GM23248 (cell line): ENCODE data around the gene ENOSF1.

Experiments used
- EZH2 ChIP-seq: fragments of 200-600 bp; sonication (generic); IDR thresholded peaks from 2 replicates; pipeline ENCODE4 v1.6.1; 2018; ENCODE audit warnings: antibody characterized with exemption, mild to moderate bottlenecking; ENCODE audit not compliant: insufficient read depth, poor library complexity, severe bottlenecking
- EZH2phosphoT487 ChIP-seq: fragments of 200-600 bp; sonication (generic); IDR thresholded peaks from 2 replicates; pipeline ENCODE4 v1.6.1; 2018; ENCODE audit warnings: antibody characterized with exemption, moderate library complexity, mild to moderate bottlenecking, low read depth; ENCODE audit not compliant: insufficient read depth

GRCh38 chr18:717003-717402 lies 4.6 kb upstream of the ENOSF1 start:
- TF ChIP-seq EZH2phosphoT487 (no peak), EZH2 (no peak)
